ENCODE results near the gene NADSYN1.

Gene NADSYN1

GRCh38 chr11:71451596-71452198 is 1.3 kb upstream of the NADSYN1 start:
- FAIRE-seq, result peak; percentile 77

DNA sequence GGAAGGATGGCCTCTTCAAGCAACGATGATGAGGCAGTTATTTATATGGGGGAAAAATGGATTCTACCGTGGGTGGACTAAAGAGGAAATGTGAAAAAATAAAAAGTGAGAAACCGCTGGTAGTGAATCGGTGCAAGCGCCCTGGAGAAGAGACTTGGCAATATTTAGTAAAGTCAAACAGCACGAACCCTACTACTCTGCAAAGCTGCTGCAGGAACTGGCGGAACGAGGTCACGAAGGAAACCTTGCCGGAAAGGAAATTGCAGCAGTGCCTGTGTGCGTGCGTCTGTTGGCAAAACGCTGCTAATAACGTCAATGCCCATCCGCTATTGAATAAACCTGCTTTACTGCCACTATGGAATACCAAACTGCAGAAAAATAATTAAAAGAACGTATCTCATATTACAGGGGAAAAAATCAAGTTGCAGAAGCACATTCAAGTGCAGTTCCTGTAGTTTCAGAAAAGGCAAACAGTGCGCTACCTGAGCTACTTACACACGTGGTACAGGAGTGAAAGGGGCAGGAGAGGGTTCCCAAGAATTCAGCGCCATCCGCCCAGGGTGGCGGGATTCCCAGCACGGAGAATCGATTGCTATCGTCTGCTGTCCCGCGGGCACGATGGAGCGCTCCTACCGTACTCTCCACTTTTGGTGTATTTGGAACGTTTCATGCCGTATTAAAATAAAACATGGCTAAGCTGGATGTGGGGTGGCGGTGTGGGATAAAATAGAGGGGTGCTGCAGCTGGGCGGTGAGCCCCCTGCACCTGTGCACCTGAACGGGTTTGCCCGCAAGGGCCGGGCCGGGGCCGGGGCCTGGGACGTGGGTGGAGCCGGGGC is 585 bp upstream of the NADSYN1 start:
- no peak for FAIRE-seq

GRCh38 chr11:71453918-71454304 is 908 bp downstream of the NADSYN1 start:
- no peak for FAIRE-seq

GRCh38 chr11:71454470-71455113 is 1.6 kb downstream of the NADSYN1 start:
- FAIRE-seq, result no peak

GRCh38 chr11:71456294-71456693 is 3.3 kb downstream of the NADSYN1 start:
- FAIRE-seq, result no peak

- FAIRE-seq, result no peak
Measured at GRCh38 chr11:71456831-71457230, 3.8 kb downstream of the NADSYN1 start.

- FAIRE-seq, result no peak
Measured at GRCh38 chr11:71458146-71459070, 5.4 kb downstream of the NADSYN1 start.

DNA sequence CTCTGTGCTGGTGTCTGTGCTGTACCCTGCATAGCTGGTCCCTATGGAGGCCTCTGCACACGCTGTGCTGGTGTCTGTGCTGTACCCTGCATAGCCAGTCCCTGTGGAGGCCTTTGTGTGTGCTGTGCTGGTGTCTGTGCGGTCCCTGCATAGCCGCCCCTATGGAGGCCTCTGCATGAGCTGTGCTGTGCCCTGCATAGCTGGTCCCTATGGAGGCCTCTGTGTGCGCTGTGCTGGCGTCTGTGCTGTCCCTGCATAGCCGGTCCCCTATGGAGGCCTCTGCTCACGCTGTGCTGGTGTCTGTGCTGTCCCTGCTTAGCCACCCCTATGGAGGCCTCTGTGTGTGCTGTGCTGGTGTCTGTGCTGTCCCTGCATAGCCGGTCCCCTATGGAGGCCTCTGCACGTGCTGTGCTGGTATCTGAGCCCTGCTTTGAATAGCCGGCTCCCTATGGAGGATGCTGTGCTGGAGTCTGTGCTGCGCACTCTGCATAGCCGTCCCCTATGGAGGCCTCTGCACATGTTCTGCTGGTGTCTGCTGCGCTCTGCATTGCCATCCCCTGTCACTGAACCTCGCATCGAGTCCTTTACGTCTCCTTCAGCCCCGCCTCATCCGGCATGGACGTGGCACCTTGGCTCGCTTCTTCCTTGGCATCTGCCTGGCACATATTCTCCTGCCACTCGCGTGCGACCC is 6.2 kb downstream of the NADSYN1 start:
- no peak for FAIRE-seq

- no peak for FAIRE-seq
Measured at GRCh38 chr11:71459767-71460320, 6.8 kb downstream of the NADSYN1 start.

- no peak for FAIRE-seq
Measured at GRCh38 chr11:71461696-71462095, 8.7 kb downstream of the NADSYN1 start.

- no peak for FAIRE-seq
Measured at GRCh38 chr11:71462726-71463125, 9.7 kb downstream of the NADSYN1 start.

- no peak for FAIRE-seq
Measured at GRCh38 chr11:71463331-71464211, 10.6 kb downstream of the NADSYN1 start.

DNA sequence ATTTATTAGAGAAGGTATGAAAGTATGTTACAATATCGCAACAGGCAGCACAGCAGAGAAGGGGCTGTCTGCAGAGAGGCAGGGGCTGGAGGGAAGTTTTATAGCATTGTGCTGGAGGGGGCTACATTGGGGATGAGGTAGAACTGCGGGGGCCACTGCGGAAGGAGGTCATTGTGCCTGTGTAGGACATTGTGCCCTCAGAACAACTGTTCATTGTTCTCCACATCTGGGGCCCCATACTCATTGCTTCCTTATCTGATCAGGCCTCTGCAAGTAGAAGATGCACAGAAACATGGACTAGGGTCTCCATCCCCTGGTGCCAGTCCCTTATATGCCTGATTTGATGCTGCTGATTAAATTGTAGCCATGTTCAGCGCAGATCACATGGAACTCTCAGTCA is 12.1 kb downstream of the NADSYN1 start:
- no peak for FAIRE-seq

GRCh38 chr11:71466358-71466757 is 13.4 kb downstream of the NADSYN1 start:
- no peak for FAIRE-seq

DNA sequence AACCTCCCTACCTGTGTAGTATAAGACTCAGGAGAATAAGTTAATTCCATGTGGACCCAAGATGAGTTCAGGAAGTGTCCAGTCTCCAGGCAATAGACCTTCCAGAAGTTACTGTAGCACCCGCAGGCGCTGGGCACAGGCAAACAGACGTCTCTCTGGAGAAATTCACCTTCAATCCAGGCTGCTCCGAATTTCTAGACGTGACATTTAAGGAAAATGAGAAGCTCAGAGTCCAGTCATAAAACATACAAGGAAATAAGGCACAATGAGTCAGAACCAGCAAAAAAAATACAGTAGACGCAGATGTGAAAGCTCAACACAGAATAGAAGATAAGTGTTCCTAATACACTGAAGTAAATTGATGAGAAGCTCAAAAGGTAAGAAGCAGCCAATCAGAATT is 14.2 kb downstream of the NADSYN1 start:
- no peak for FAIRE-seq

DNA sequence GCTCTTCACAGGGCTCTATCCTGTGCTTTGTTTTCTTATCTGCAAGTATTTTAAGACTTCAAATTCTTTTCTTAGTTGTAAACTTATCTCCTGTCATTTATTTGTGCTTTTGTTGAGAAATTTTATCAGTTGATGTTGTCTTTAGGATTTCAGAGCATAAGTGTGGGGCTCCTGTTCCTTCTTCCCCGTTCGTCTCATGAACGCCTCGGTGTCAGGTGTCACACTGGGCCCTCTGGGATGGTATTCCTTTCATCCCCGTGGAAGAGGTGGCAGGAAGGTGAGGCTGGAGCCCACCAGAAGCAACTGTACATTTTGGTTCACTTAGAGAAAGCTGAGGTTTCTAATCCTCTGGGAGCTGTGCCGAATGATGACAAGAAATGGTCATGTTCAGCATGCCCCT is 17.9 kb downstream of the NADSYN1 start:
- FAIRE-seq, result no peak

GRCh38 chr11:71472357-71472885 is 19.4 kb downstream of the NADSYN1 start:
- no peak for FAIRE-seq

GRCh38 chr11:71472941-71473792 is 20.2 kb downstream of the NADSYN1 start:
- FAIRE-seq, result no peak

DNA sequence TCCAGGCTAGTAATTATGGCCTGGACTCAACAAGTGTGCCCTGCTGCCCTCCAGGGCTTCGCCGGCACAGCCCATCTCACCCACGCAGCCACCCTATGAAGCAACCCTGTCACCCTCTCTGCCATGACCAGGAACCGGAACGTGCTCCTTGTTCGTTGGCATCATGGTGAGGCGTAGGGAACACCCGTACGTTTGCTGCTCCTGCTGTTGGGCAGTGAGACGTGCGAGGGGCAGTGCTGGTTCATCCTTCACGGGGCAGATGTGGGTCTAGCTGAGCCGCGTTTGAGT is 20.7 kb downstream of the NADSYN1 start:
- no peak for FAIRE-seq

All from G401.6 (cell line).